ENCODE data around the gene ATP2A3.

GRCh38 chr17:3960764-3961163 is 3.5 kb downstream of the ATP2A3 start:
- TF ChIP-seq CTCF (IDR thresholded peaks at IDR 0.05; ENCODE audit: insufficient read depth, low read depth, low read length) (no peak), EZH2 (IDR thresholded peaks at IDR 0.05; ENCODE audit: insufficient read depth, low read length) (no peak)

Measured in astrocyte (in vitro differentiated cells and primary cell).